T-cell (primary cell): ENCODE measurements around the gene LARP4. TPM values are rescaled to one million over a fixed set of nuclear protein-coding genes. Genes with fewer than 3 reads are reported as not detected.
A peak's percentile ranks its signal among the peaks of the same experiment; 100 is the strongest.
"Not testable (repeated sequence)": the region's sequence is repeated elsewhere in the genome, so short reads cannot be mapped to it uniquely, and the experiment has no call there.

ENCODE experiments used
- ATAC-seq, 4 experiments: fragments of 200-7000 bp in 3 of 4; fragments of 150-1000 bp in 1 of 4; cut with Tn5 transposase; replicated peaks in 1 of 4; 1 replicate in 3 of 4; 2 replicates in 1 of 4; pipeline ENCODE4 v1.10.0; 2021; ENCODE audit warnings: moderate library complexity in 3 of 4, mild to moderate bottlenecking in 2 of 4, moderate number of reproducible peaks in 1 of 4
- CTCF ChIA-PET, 2 donors: fragments of 300-600 bp; sonication (Branson Sonifier 250); formaldehyde crosslinking; loops; one replicate each; lab custom pipeline; 2022; ENCODE audit warnings: antibody characterized with exemption in 2 of 2; lab: Charles Lee
- POLR2A ChIA-PET, 2 donors: fragments of 300-600 bp; sonication (Branson Sonifier 250); formaldehyde crosslinking; loops; one replicate each; lab custom pipeline; 2022; ENCODE audit warnings: antibody characterized with exemption in 2 of 2; lab: Charles Lee
- DNase-seq, 35 experiments: peaks; one replicate each; pipeline versions ENCODE4 v3.0.0 to v3.0.0-alpha.2; 2013 to 2023
- H3K27ac ChIP-seq: one replicate; pipeline ENCODE4 v1.5.1; 2013; ENCODE audit warnings: low read length
- H3K27me3 ChIP-seq, 2 experiments: replicated peaks in 1 of 2; 1 replicate in 1 of 2; 2 replicates in 1 of 2; pipeline versions ENCODE4 v1.6.1 to v1.7.0; 2013; ENCODE audit warnings: low read length in 1 of 2, mixed read lengths in 1 of 2; ENCODE audit not compliant: control insufficient read depth in 2 of 2, insufficient read depth in 2 of 2; ENCODE audit errors: extremely low read depth in 1 of 2
- H3K36me3 ChIP-seq, 2 donors: 1 replicate in 1 of 2; 2 replicates in 1 of 2; pipeline versions ENCODE4 v1.6.1 to v1.7.0; 2013; ENCODE audit warnings: low read length in 1 of 2; ENCODE audit not compliant: control insufficient read depth in 2 of 2, insufficient read depth in 1 of 2; ENCODE audit errors: extremely low read depth in 1 of 2
- H3K4me1 ChIP-seq, 2 experiments: 1 replicate in 1 of 2; 2 replicates in 1 of 2; pipeline versions ENCODE4 v1.6.1 to v1.7.0; 2013; ENCODE audit warnings: low read length in 2 of 2, mixed read lengths in 1 of 2; ENCODE audit not compliant: insufficient read depth in 2 of 2, control insufficient read depth in 1 of 2; ENCODE audit errors: extremely low read depth in 1 of 2
- H3K4me3 ChIP-seq, 2 donors: 1 replicate in 1 of 2; 2 replicates in 1 of 2; pipeline versions ENCODE4 v1.5.1 to v1.7.0; 2013; ENCODE audit warnings: mild to moderate bottlenecking in 2 of 2, low read length in 1 of 2, moderate library complexity in 1 of 2; ENCODE audit not compliant: control insufficient read depth in 1 of 2; ENCODE audit errors: extremely low read depth in 1 of 2
- H3K9me3 ChIP-seq: 2 replicates; pipeline ENCODE4 v1.7.0; 2013
- H3K27ac Mint-ChIP-seq, 2 donors: one replicate each; pipeline ENCODE4 v1.8.0; 2020 to 2021; ENCODE audit warnings: mild to moderate bottlenecking in 2 of 2, mixed read lengths in 2 of 2
- H3K27me3 Mint-ChIP-seq, 2 donors: one replicate each; pipeline ENCODE4 v1.8.0; 2021 to 2022; ENCODE audit warnings: mixed read lengths in 2 of 2
- H3K36me3 Mint-ChIP-seq: one replicate; pipeline ENCODE4 v1.8.0; 2021; ENCODE audit warnings: mixed read lengths
- H3K4me1 Mint-ChIP-seq, 3 donors: one replicate each; pipeline ENCODE4 v1.8.0; 2020 to 2022; ENCODE audit warnings: mixed read lengths in 3 of 3, mild to moderate bottlenecking in 1 of 3
- H3K4me3 Mint-ChIP-seq, 3 donors: one replicate each; pipeline ENCODE4 v1.8.0; 2020 to 2022; ENCODE audit warnings: mild to moderate bottlenecking in 3 of 3, mixed read lengths in 3 of 3, moderate library complexity in 3 of 3
- H3K9me3 Mint-ChIP-seq, 3 donors: one replicate each; pipeline ENCODE4 v1.8.0; 2020 to 2022; ENCODE audit warnings: mixed read lengths in 3 of 3
- WGBS: methylation state at CpG from one replicate; pipeline ENCODE4 v1.1.5; 2013; ENCODE audit warnings: missing lambda C conversion rate; ENCODE audit not compliant: insufficient coverage; 5-methylcytosine and 5-hydroxymethylcytosine counted together
- total RNA-seq, 35 experiments: library from RNA in 6 of 35; stranded (reverse) in 6 of 35; fragments of 120-200 nt in 1 of 35; gene quantifications; one replicate each; pipeline versions ENCODE4 v1.2.1 to v1.2.4 and lab custom pipeline; 2013 to 2026

Gene LARP4
- total RNA-seq, 5 donors from 2014 or later (not counting 1 experiment from before 2014, with no cell fraction given), result 22.2 to 38.8 (median 36.7) TPM

DNA sequence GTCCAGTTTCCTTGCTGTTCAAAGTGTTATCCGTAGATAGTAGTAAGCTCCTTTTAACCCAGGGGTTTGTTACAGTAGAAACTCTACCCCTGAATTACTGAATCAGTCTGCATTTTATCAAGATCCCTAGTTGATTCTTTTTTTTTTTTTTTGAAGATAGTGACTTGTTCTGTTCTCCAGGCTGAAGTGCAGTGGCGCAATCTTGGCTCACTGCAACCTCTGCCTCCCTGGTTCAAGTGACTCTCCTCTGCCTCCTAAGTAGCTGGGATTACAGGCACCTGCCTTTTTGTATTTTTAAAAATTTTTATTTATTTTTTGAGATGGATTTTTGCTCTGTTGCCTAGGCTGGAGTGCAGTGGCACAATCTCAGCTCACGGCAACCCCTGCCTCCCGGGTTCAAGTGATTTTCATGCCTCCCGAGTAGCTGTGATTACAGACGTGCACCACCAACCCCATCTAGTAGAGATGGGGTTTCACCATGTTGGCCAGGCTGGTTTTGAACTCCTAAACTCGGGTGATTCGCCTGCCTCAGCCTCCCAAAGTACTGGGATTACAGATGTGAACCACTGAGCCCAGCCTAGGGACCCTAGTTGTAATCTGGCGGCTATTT lies 10.5 kb downstream of the LARP4 start:
- H3K27me3 ChIP-seq, result no peaks in the 10 kb centered on the region
- Mint-ChIP-seq H3K36me3 (peaks cover 18% of the 10 kb centered on the region), H3K27ac (no peak overlapping the region), H3K9me3 (no peaks in the 10 kb centered on the region), H3K4me3 (no peak overlapping the region), H3K4me1 (peaks cover 26 to 33% (median 33%) of the 10 kb centered on the region in 3 donors), H3K27me3 (no peaks in the 10 kb centered on the region)
- CTCF ChIA-PET, result no interaction called here
- peaks cover 0 to 9% of the 10 kb centered on the region in 2 donors for H3K36me3 ChIP-seq
- ATAC-seq, result no peak
- H3K4me1 ChIP-seq, result no peaks in the 10 kb centered on the region
- 95% methylated on average over 3 of the region's 9 CpGs for WGBS
- no peak overlapping the region for H3K27ac ChIP-seq
- no peak overlapping the region for H3K4me3 ChIP-seq
- no peak for DNase-seq
- no peaks in the 10 kb centered on the region for H3K9me3 ChIP-seq
- POLR2A ChIA-PET, result no interaction called here

GRCh38 chr12:50415899-50416479 lies 15.3 kb downstream of the LARP4 start:
- Histone ChIP-seq H3K27ac (no peak overlapping the region), H3K4me1 (peaks cover 5 to 13% of the 10 kb centered on the region in 2 experiments), H3K36me3 (peaks cover 0 to 20% of the 10 kb centered on the region in 2 donors), H3K4me3 (no peak overlapping the region), H3K27me3 (no peaks in the 10 kb centered on the region), H3K9me3 (no peaks in the 10 kb centered on the region)
- Mint-ChIP-seq H3K9me3 (no peaks in the 10 kb centered on the region), H3K27me3 (no peaks in the 10 kb centered on the region), H3K27ac (no peak overlapping the region), H3K4me3 (no peak overlapping the region), H3K36me3 (peaks cover 29% of the 10 kb centered on the region), H3K4me1 (peaks cover 32 to 46% (median 44%) of the 10 kb centered on the region in 3 donors)
- DNase-seq (no peak), ATAC-seq (no peak)
- ChIA-PET CTCF (interaction anchor here (0.5 to 0.7 kb wide), 2 partner anchors 13 to 87 kb away, joined by 5 to 6 read pairs; no protein-coding TSS in a partner anchor), POLR2A (interaction anchor here in 1 of 2 donors (1.0 kb wide), 1 partner anchor 17 kb away, joined by 4 read pairs; no protein-coding TSS in a partner anchor)
- WGBS, result no CpG with 5 or more reads among the region's 6 CpGs

DNA sequence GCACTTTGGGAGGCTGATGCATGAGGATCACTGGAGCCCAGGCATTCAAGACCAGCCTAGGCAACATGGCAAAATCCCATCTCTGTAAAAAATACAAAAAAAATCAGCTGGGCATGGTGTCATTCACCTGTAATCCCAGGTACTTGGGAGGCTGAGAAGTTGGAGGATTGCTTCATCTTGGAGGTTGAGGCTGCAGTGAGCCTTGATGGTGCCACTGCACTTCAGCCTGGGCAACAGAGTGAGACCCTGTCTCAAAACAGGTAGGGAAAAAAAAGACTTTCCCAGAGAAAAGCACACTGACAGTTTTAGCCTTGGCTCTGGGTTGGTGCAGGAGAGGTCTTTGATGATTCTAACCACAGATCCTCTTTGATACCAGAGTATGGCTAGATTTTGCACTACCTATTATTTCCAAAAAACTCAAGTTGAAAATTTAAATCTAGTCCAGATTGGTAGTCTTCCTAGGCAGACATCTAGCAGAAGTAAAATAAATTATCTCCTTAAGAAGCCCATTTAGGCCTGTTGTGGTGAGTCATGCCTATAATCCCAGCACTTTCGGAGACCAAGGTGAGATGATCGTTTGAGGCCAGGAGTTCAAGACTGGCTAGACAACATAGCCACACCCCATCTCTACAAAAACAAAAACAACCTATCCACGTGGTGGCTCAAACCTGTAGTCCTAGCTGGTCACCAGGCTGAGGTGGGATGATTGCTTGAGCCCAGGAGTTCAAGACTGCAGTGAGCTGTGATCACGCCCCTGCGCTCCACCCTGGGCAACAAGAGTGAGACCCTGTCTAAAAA lies 18.6 kb downstream of the LARP4 start:
- Histone ChIP-seq H3K9me3 (no peaks in the 10 kb centered on the region), H3K4me3 (no peak overlapping the region), H3K36me3 (peaks cover 0 to 17% of the 10 kb centered on the region in 2 donors), H3K27ac (no peak overlapping the region), H3K4me1 (peaks cover 5 to 13% of the 10 kb centered on the region in 2 experiments), H3K27me3 (no peaks in the 10 kb centered on the region)
- H3K27me3 Mint-ChIP-seq, result no peaks in the 10 kb centered on the region
- H3K4me1 Mint-ChIP-seq, result peaks cover 16 to 35% (median 29%) of the 10 kb centered on the region in 3 donors
- DNase-seq (no peak), ATAC-seq (no peak)
- H3K9me3 Mint-ChIP-seq, result no peaks in the 10 kb centered on the region
- CTCF ChIA-PET, result interaction anchor here in 1 of 2 donors (0.6 kb wide), 1 partner anchor 127 kb away, joined by 3 read pairs; no protein-coding TSS in a partner anchor
- H3K36me3 Mint-ChIP-seq, result peaks cover 25% of the 10 kb centered on the region
- H3K4me3 Mint-ChIP-seq, result no peak overlapping the region
- H3K27ac Mint-ChIP-seq, result no peak overlapping the region
- WGBS, result no CpG with 5 or more reads among the region's 5 CpGs
- POLR2A ChIA-PET, result no interaction called here

GRCh38 chr12:50422855-50423254 lies 22.2 kb downstream of the LARP4 start:
- DNase-seq, H3K27ac Mint-ChIP-seq, H3K4me3 Mint-ChIP-seq, H3K9me3 Mint-ChIP-seq, H3K36me3 ChIP-seq, H3K27me3 ChIP-seq, H3K4me3 ChIP-seq, H3K27me3 Mint-ChIP-seq, H3K27ac ChIP-seq, ATAC-seq, CTCF ChIA-PET, H3K9me3 ChIP-seq, H3K4me1 ChIP-seq: not testable (repeated sequence)
- 97% methylated on average over 3 of the region's 10 CpGs for WGBS
- POLR2A ChIA-PET, result interaction anchor here in 1 of 2 donors (0.7 kb wide), 1 partner anchor 632 kb away, joined by 5 read pairs; no protein-coding TSS in a partner anchor
- H3K4me1 Mint-ChIP-seq, result peaks cover 18 to 34% (median 31%) of the 10 kb centered on the region in 3 donors
- H3K36me3 Mint-ChIP-seq, result peaks cover 12% of the 10 kb centered on the region

GRCh38 chr12:50423342-50423741 lies 22.7 kb downstream of the LARP4 start:
- DNase-seq, H3K9me3 ChIP-seq, H3K4me3 Mint-ChIP-seq, ATAC-seq, CTCF ChIA-PET, H3K27ac ChIP-seq, H3K4me1 ChIP-seq, H3K4me3 ChIP-seq, H3K27me3 ChIP-seq, H3K27me3 Mint-ChIP-seq, H3K9me3 Mint-ChIP-seq, H3K27ac Mint-ChIP-seq, H3K36me3 ChIP-seq: not testable (repeated sequence)
- Mint-ChIP-seq H3K4me1 (peaks cover 17 to 32% (median 29%) of the 10 kb centered on the region in 3 donors), H3K36me3 (peaks cover 10% of the 10 kb centered on the region)
- WGBS, result 100% methylated on average over 4 of the region's 10 CpGs
- POLR2A ChIA-PET, result interaction anchor here in 1 of 2 donors (0.7 kb wide), 1 partner anchor 631 kb away, joined by 5 read pairs; no protein-coding TSS in a partner anchor

- WGBS, result 100% methylated on average over 2 of the region's 6 CpGs
- Mint-ChIP-seq H3K27me3 (no peaks in the 10 kb centered on the region), H3K9me3 (no peaks in the 10 kb centered on the region), H3K4me3 (no peak overlapping the region), H3K4me1 (peaks cover 12% of the 10 kb centered on the region in 3 donors), H3K36me3 (peaks cover 16% of the 10 kb centered on the region), H3K27ac (peak overlapping the region in 1 of 2 donors; percentile 50)
- ATAC-seq (no peak), DNase-seq (no peak)
- H3K4me1 ChIP-seq, result no peaks in the 10 kb centered on the region
- H3K36me3 ChIP-seq, result peaks cover 0 to 21% of the 10 kb centered on the region in 2 donors
- no peak overlapping the region for H3K4me3 ChIP-seq
- CTCF ChIA-PET, result no interaction called here
- POLR2A ChIA-PET, result no interaction called here
- no peak overlapping the region for H3K27ac ChIP-seq
- no peaks in the 10 kb centered on the region for H3K27me3 ChIP-seq
- H3K9me3 ChIP-seq, result no peaks in the 10 kb centered on the region
Observed at GRCh38 chr12:50425589-50426258, 25.0 kb downstream of the LARP4 start.
